HEK293 (cell line): ENCODE results near the gene SLC38A1.
"Not testable (repeated sequence)": the region's sequence is repeated elsewhere in the genome, so short reads cannot be mapped to it uniquely, and the experiment has no call there.

Source experiments
- CTCF ChIA-PET: fragments of 350-600 bp; formaldehyde crosslinking; extraction: SDS; loops from one replicate; lab custom pipeline; 2021; ENCODE audit warnings: antibody characterized with exemption; lab: Yijun Ruan, JAX
- POLR2A ChIA-PET: fragments of 300-600 bp; formaldehyde crosslinking; extraction: SDS; loops from one replicate; lab custom pipeline; 2020; ENCODE audit warnings: antibody characterized with exemption, inconsistent platforms; lab: Yijun Ruan, JAX
- H3K27ac ChIP-seq: fragments of 200-500 bp; sonication (Bioruptor generic); 2 replicates; pipeline ENCODE4 v1.5.1; 2014; ENCODE audit warnings: low read depth, low read length, control low read depth, inconsistent platforms; ENCODE audit errors: extremely low read depth
- H3K36me3 ChIP-seq, 2 experiments: fragments of 200-500 bp in 1 of 2; sonication (Bioruptor generic) in 1 of 2; 1 replicate in 1 of 2; 2 replicates in 1 of 2; pipeline ENCODE4 v1.5.1; 2014 to 2017; ENCODE audit warnings: inconsistent platforms in 2 of 2, low read length in 2 of 2; ENCODE audit not compliant: control insufficient read depth in 2 of 2, insufficient read depth in 1 of 2
- H3K4me1 ChIP-seq: fragments of 200-500 bp; sonication (Bioruptor generic); 2 replicates; pipeline ENCODE4 v1.5.1; 2014; ENCODE audit warnings: mild to moderate bottlenecking, low read length, inconsistent platforms; ENCODE audit not compliant: control insufficient read depth, insufficient read depth
- H3K4me3 ChIP-seq: 2 replicates; pipeline ENCODE4 v1.5.1; 2011; ENCODE audit warnings: low read depth, mild to moderate bottlenecking, control low read depth, low read length, moderate library complexity
- H3K9me3 ChIP-seq: fragments of 200-500 bp; sonication (Bioruptor generic); 2 replicates; pipeline ENCODE4 v1.5.1; 2014; ENCODE audit warnings: low read depth, low read length, inconsistent platforms; ENCODE audit not compliant: control insufficient read depth, insufficient read depth
- GLI4 ChIP-seq: fragments of 450-650 bp; formaldehyde crosslinking; IDR thresholded peaks from 2 replicates; pipeline ENCODE4 v1.5.1; 2016; ENCODE audit warnings: missing biosample characterization, missing genetic modification characterization
- MYNN ChIP-seq: fragments of 450-650 bp; formaldehyde crosslinking; IDR thresholded peaks from 2 replicates; pipeline ENCODE4 v1.5.1; 2016; ENCODE audit warnings: missing biosample characterization, missing genetic modification characterization, borderline replicate concordance
- SALL2 ChIP-seq: fragments of 450-650 bp; formaldehyde crosslinking; IDR thresholded peaks from 2 replicates; pipeline ENCODE4 v1.5.0; 2017; ENCODE audit warnings: missing biosample characterization, mild to moderate bottlenecking, missing genetic modification characterization, borderline replicate concordance
- SETDB1 ChIP-seq: IDR thresholded peaks from one replicate; pipeline ENCODE4 v1.6.1; 2017; ENCODE audit warnings: mild to moderate bottlenecking, low read length, moderate library complexity, mixed read lengths; ENCODE audit not compliant: insufficient read length
- ZNF10 ChIP-seq: fragments of 450-650 bp; formaldehyde crosslinking; IDR thresholded peaks from 2 replicates; pipeline ENCODE4 v1.5.1; 2017; ENCODE audit warnings: missing biosample characterization, missing genetic modification characterization
- ZNF146 ChIP-seq: fragments of 450-650 bp; formaldehyde crosslinking; IDR thresholded peaks from 2 replicates; pipeline ENCODE4 v1.5.1; 2016; ENCODE audit warnings: missing biosample characterization, missing genetic modification characterization
- ZNF18 ChIP-seq: fragments of 450-650 bp; formaldehyde crosslinking; IDR thresholded peaks from 2 replicates; pipeline ENCODE4 v1.5.1; 2016; ENCODE audit warnings: missing biosample characterization, missing genetic modification characterization
- ZNF214 ChIP-seq: fragments of 450-650 bp; formaldehyde crosslinking; IDR thresholded peaks from 2 replicates; pipeline ENCODE4 v1.5.1; 2017; ENCODE audit warnings: missing biosample characterization, mild to moderate bottlenecking, missing genetic modification characterization, borderline replicate concordance
- ZNF280D ChIP-seq: fragments of 450-650 bp; formaldehyde crosslinking; IDR thresholded peaks from 2 replicates; pipeline ENCODE4 v1.5.1; 2016; ENCODE audit warnings: missing biosample characterization, missing genetic modification characterization
- ZNF449 ChIP-seq: fragments of 450-650 bp; formaldehyde crosslinking; IDR thresholded peaks from 2 replicates; pipeline ENCODE4 v1.5.1; 2017; ENCODE audit warnings: missing biosample characterization, mild to moderate bottlenecking, missing genetic modification characterization, moderate library complexity
- ZNF488 ChIP-seq: fragments of 450-650 bp; formaldehyde crosslinking; IDR thresholded peaks from 2 replicates; pipeline ENCODE4 v1.5.1; 2016; ENCODE audit warnings: missing biosample characterization, missing genetic modification characterization
- ZNF548 ChIP-seq: fragments of 450-650 bp; formaldehyde crosslinking; IDR thresholded peaks from 2 replicates; pipeline ENCODE4 v1.5.1; 2016; ENCODE audit warnings: missing biosample characterization, missing genetic modification characterization
- ZNF585B ChIP-seq: fragments of 450-650 bp; formaldehyde crosslinking; IDR thresholded peaks from 2 replicates; pipeline ENCODE4 v1.5.1; 2016; ENCODE audit warnings: missing biosample characterization, missing genetic modification characterization
- ZNF621 ChIP-seq: fragments of 450-650 bp; formaldehyde crosslinking; IDR thresholded peaks from 2 replicates; pipeline ENCODE4 v1.5.1; 2017; ENCODE audit warnings: missing biosample characterization, missing genetic modification characterization
- ZNF707 ChIP-seq: fragments of 450-650 bp; formaldehyde crosslinking; IDR thresholded peaks from 2 replicates; pipeline ENCODE4 v1.5.1; 2016; ENCODE audit warnings: missing biosample characterization, missing genetic modification characterization
- ZNF76 ChIP-seq: fragments of 450-650 bp; formaldehyde crosslinking; IDR thresholded peaks from 2 replicates; pipeline ENCODE4; 2016; ENCODE audit warnings: low read depth, missing biosample characterization, missing genetic modification characterization, borderline replicate concordance

Gene SLC38A1

GRCh38 chr12:46292754-46293402, 24.0 kb upstream of the SLC38A1 start:
- ChIA-PET CTCF (interaction anchor here (0.7 kb wide), 1 partner anchor 62 kb away, joined by 3 read pairs; no protein-coding TSS in a partner anchor), POLR2A (no interaction called here)
- Histone ChIP-seq H3K4me3 (no peak overlapping the region), H3K9me3 (no peaks in the 10 kb centered on the region), H3K27ac (no peak overlapping the region), H3K4me1 (no peaks in the 10 kb centered on the region), H3K36me3 (no peaks in the 10 kb centered on the region)
- TF ChIP-seq ZNF146 (tag by site-specific recombination) (no peak), ZNF585B (tag by site-specific recombination) (peak; percentile 45; the same call in 1 of the 2 replicates)

GRCh38 chr12:46291953-46292352, 23.1 kb upstream of the SLC38A1 start:
- POLR2A ChIA-PET, CTCF ChIA-PET, H3K4me1 ChIP-seq, H3K36me3 ChIP-seq, H3K9me3 ChIP-seq, H3K27ac ChIP-seq, H3K4me3 ChIP-seq: not testable (repeated sequence)
- peak; percentile 22 for TF ChIP-seq SETDB1
- TF ChIP-seq, all 188 proteins: peak for 1; not testable (repeated sequence) for 187

GRCh38 chr12:46285177-46285576, 16.3 kb upstream of the SLC38A1 start:
- H3K36me3 ChIP-seq, H3K9me3 ChIP-seq, POLR2A ChIA-PET, H3K27ac ChIP-seq, H3K4me3 ChIP-seq, CTCF ChIA-PET, H3K4me1 ChIP-seq: not testable (repeated sequence)

- ChIA-PET CTCF (interaction anchor here (0.6 kb wide), 1 partner anchor 1502 kb away, joined by 3 read pairs; no protein-coding TSS in a partner anchor), POLR2A (no interaction called here)
- H3K9me3 ChIP-seq = no peaks in the 10 kb centered on the region
- H3K36me3 ChIP-seq = no peaks in the 10 kb centered on the region
- no peak overlapping the region for H3K4me3 ChIP-seq
- TF ChIP-seq ZNF214 (tag by site-specific recombination) (no peak), ZNF76 (tag by site-specific recombination) (no peak), ZNF10 (tag by site-specific recombination) (no peak), SETDB1 (peak; percentile 69)
- H3K4me1 ChIP-seq = no peaks in the 10 kb centered on the region
- H3K27ac ChIP-seq = no peak overlapping the region
Observed at GRCh38 chr12:46282829-46283228, 14.0 kb upstream of the SLC38A1 start.

GRCh38 chr12:46276756-46277155, 7.9 kb upstream of the SLC38A1 start:
- Histone ChIP-seq H3K36me3 (no peaks in the 10 kb centered on the region), H3K4me3 (no peak overlapping the region), H3K9me3 (no peaks in the 10 kb centered on the region), H3K4me1 (no peaks in the 10 kb centered on the region), H3K27ac (no peak overlapping the region)
- ChIA-PET CTCF (interaction anchor here (0.6 kb wide), 1 partner anchor 140 kb away, joined by 5 read pairs; no protein-coding TSS in a partner anchor), POLR2A (no interaction called here)
- TF ChIP-seq MYNN = no peak
- TF ChIP-seq ZNF449 (tag by site-specific recombination) = no peak
- no peak for TF ChIP-seq ZNF621 (tag by site-specific recombination)
- TF ChIP-seq ZNF280D (tag by site-specific recombination) = no peak
- no peak for TF ChIP-seq ZNF488 (tag by site-specific recombination)
- no peak for TF ChIP-seq ZNF18
- no peak for TF ChIP-seq GLI4
- no peak for TF ChIP-seq ZNF548 (tag by site-specific recombination)
- no peak for TF ChIP-seq SALL2
- no peak for TF ChIP-seq ZNF707 (tag by site-specific recombination)
